ENCODE measurements around the gene PRKCE. TPM values are rescaled to one million over a fixed set of nuclear protein-coding genes. Genes with fewer than 3 reads are reported as not detected.
"Not testable (repeated sequence)": the region's sequence is repeated elsewhere in the genome, so short reads cannot be mapped to it uniquely, and the experiment has no call there.

The PRKCE gene
- total RNA-seq, 1 experiment from 2014 or later = 4.4 TPM

GRCh38 chr2:45857275-45857609, 205.8 kb downstream of the PRKCE start:
- POLR2A ChIA-PET = no interaction called here
- Mint-ChIP-seq H3K9me3 (ENCODE audit: unreplicated experiment) (no peaks in the 10 kb centered on the region), H3K4me3 (ENCODE audit: unreplicated experiment) (no peak overlapping the region), H3K36me3 (ENCODE audit: insufficient read depth, unreplicated experiment) (no peaks in the 10 kb centered on the region), H3K27me3 (ENCODE audit: insufficient read depth, unreplicated experiment) (peaks cover 8% of the 10 kb centered on the region), H3K27ac (ENCODE audit: unreplicated experiment) (no peak overlapping the region), H3K4me1 (ENCODE audit: low read depth, unreplicated experiment) (no peaks in the 10 kb centered on the region)
- CTCF ChIA-PET = no interaction called here
- H3K9me3 ChIP-seq = no peaks in the 10 kb centered on the region
- H3K4me1 ChIP-seq = no peaks in the 10 kb centered on the region
- no peak for DNase-seq
- no peaks in the 10 kb centered on the region for H3K36me3 ChIP-seq (ENCODE audit: control insufficient read depth, insufficient read depth, low read length)
- BruUV-seq (replicated peaks) = no TSS peak
- no peaks in the 10 kb centered on the region for H3K27me3 ChIP-seq (replicated peaks; ENCODE audit: control insufficient read depth, insufficient read depth, low read length)
- H3K4me3 ChIP-seq (ENCODE audit: low read depth, low read length) = no peak overlapping the region
- TF ChIP-seq CTCF (IDR thresholded peaks at IDR 0.05; ENCODE audit: insufficient read depth in 1 of 2, low read depth in 1 of 2, low read length in 1 of 2, severe bottlenecking in 1 of 2, unreplicated experiment in 1 of 2) = no peak
- intact Hi-C loops (cut with micrococcal nuclease; ENCODE audit: unreplicated experiment) = no loop called here

- intact Hi-C loops (cut with micrococcal nuclease; ENCODE audit: unreplicated experiment) = no loop called here
- Histone ChIP-seq H3K36me3 (ENCODE audit: control insufficient read depth, insufficient read depth, low read length) (no peaks in the 10 kb centered on the region), H3K27me3 (replicated peaks; ENCODE audit: control insufficient read depth, insufficient read depth, low read length) (no peaks in the 10 kb centered on the region), H3K9me3 (no peaks in the 10 kb centered on the region), H3K4me3 (ENCODE audit: low read depth, low read length) (no peak overlapping the region), H3K4me1 (no peaks in the 10 kb centered on the region)
- H3K9me3 Mint-ChIP-seq (ENCODE audit: unreplicated experiment) = no peaks in the 10 kb centered on the region
- H3K4me3 Mint-ChIP-seq (ENCODE audit: unreplicated experiment) = no peak overlapping the region
- DNase-seq = no peak
- H3K36me3 Mint-ChIP-seq (ENCODE audit: insufficient read depth, unreplicated experiment) = no peaks in the 10 kb centered on the region
- TF ChIP-seq CTCF (IDR thresholded peaks at IDR 0.05; ENCODE audit: insufficient read depth in 1 of 2, low read depth in 1 of 2, low read length in 1 of 2, severe bottlenecking in 1 of 2, unreplicated experiment in 1 of 2) = no peak
- H3K27me3 Mint-ChIP-seq (ENCODE audit: insufficient read depth, unreplicated experiment) = peaks cover 4% of the 10 kb centered on the region
- no peak overlapping the region for H3K27ac Mint-ChIP-seq (ENCODE audit: unreplicated experiment)
- no peaks in the 10 kb centered on the region for H3K4me1 Mint-ChIP-seq (ENCODE audit: low read depth, unreplicated experiment)
- BruUV-seq (replicated peaks) = no TSS peak
- ChIA-PET CTCF (no interaction called here), POLR2A (no interaction called here)
Observed at GRCh38 chr2:45857867-45858520, 206.5 kb downstream of the PRKCE start.

GRCh38 chr2:45858872-45859271, 207.4 kb downstream of the PRKCE start:
- POLR2A ChIA-PET; H3K9me3 Mint-ChIP-seq (ENCODE audit: unreplicated experiment); H3K9me3 ChIP-seq; H3K4me3 Mint-ChIP-seq (ENCODE audit: unreplicated experiment); H3K36me3 Mint-ChIP-seq (ENCODE audit: insufficient read depth, unreplicated experiment); BruUV-seq (replicated peaks); H3K4me1 Mint-ChIP-seq (ENCODE audit: low read depth, unreplicated experiment); CTCF ChIA-PET; H3K27me3 Mint-ChIP-seq (ENCODE audit: insufficient read depth, unreplicated experiment); H3K27me3 ChIP-seq (replicated peaks; ENCODE audit: control insufficient read depth, insufficient read depth, low read length); H3K36me3 ChIP-seq (ENCODE audit: control insufficient read depth, insufficient read depth, low read length); intact Hi-C loops (cut with micrococcal nuclease; ENCODE audit: unreplicated experiment); H3K4me1 ChIP-seq; H3K27ac Mint-ChIP-seq (ENCODE audit: unreplicated experiment); DNase-seq; H3K4me3 ChIP-seq (ENCODE audit: low read depth, low read length): not testable (repeated sequence)

GRCh38 chr2:45859682-45860081, 208.2 kb downstream of the PRKCE start:
- no TSS peak for BruUV-seq (replicated peaks)
- Histone ChIP-seq H3K27me3 (replicated peaks; ENCODE audit: control insufficient read depth, insufficient read depth, low read length) (no peaks in the 10 kb centered on the region), H3K36me3 (ENCODE audit: control insufficient read depth, insufficient read depth, low read length) (no peaks in the 10 kb centered on the region), H3K9me3 (no peaks in the 10 kb centered on the region), H3K4me1 (no peaks in the 10 kb centered on the region), H3K4me3 (ENCODE audit: low read depth, low read length) (no peak overlapping the region)
- Mint-ChIP-seq H3K36me3 (ENCODE audit: insufficient read depth, unreplicated experiment) (no peaks in the 10 kb centered on the region), H3K4me3 (ENCODE audit: unreplicated experiment) (no peak overlapping the region), H3K4me1 (ENCODE audit: low read depth, unreplicated experiment) (no peaks in the 10 kb centered on the region), H3K9me3 (ENCODE audit: unreplicated experiment) (no peaks in the 10 kb centered on the region), H3K27ac (ENCODE audit: unreplicated experiment) (no peak overlapping the region), H3K27me3 (ENCODE audit: insufficient read depth, unreplicated experiment) (peaks cover 4% of the 10 kb centered on the region)
- ChIA-PET POLR2A (no interaction called here), CTCF (interaction anchor here (0.6 kb wide), 1 partner anchor 208 kb away, joined by 7 read pairs; no protein-coding TSS in a partner anchor)
- DNase-seq = no peak
- TF ChIP-seq CTCF (IDR thresholded peaks at IDR 0.05; ENCODE audit: insufficient read depth in 1 of 2, low read depth in 1 of 2, low read length in 1 of 2, severe bottlenecking in 1 of 2, unreplicated experiment in 1 of 2) = no peak
- intact Hi-C loops (cut with micrococcal nuclease; ENCODE audit: unreplicated experiment) = no loop called here

Data from Caco-2 (cell line).